IPS-11a (cell line): ENCODE measurements around the gene SPATA2L.
"Not testable (repeated sequence)": the region's sequence is repeated elsewhere in the genome, so short reads cannot be mapped to it uniquely, and the experiment has no call there.

Source experiments
- H3K4me3 ChIP-seq: one replicate; pipeline ENCODE4 v1.5.1; 2013; ENCODE audit warnings: low read depth, low read length, control low read depth

SPATA2L gene

DNA sequence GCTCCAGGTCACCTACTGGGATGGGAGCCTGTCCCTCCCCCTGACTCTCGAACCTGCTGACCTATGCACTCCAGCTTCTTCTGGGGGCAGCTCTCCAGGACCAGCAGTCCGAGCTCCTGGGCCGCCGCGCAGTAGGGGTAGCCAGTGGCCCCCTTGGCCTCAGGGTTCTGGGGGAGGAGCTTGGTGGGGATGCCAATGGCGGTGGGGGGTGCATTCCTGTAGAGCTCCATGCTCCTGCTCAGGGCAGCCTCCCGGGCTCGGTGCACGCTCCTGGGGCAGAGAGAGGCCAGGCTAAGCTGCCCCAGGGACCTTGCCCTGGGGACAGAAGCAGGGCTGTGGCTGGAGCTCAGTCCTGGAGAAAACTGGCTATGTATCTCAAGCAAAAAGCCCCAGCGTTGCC, 7.7 kb upstream of the SPATA2L start:
- no peak overlapping the region for H3K4me3 ChIP-seq

DNA sequence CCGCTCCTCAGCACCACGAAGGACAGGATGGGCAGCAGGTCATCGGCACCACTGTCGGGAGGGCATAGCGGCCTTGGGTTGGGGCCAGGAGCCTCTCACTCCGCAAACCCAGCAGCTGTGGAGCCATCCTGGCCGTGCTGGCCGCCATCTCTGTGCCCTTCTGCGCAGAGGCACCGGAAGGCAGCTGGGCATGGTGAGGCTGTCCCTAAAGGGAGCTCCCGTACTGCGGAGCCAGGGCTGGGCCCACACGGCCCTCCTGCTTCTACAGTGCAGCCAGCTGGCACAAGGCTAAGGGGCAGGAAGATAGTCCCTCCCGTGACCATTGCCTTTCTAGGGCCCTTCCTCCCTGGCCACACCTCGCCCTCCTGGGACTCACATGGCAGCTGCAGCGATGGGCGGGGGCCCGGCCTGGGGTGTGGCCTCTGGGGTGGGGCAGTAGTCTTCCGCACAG, 7.0 kb upstream of the SPATA2L start:
- H3K4me3 ChIP-seq: no peak overlapping the region

- no peak overlapping the region for H3K4me3 ChIP-seq
Observed at GRCh38 chr16:89707695-89708094, 6.2 kb upstream of the SPATA2L start.

DNA sequence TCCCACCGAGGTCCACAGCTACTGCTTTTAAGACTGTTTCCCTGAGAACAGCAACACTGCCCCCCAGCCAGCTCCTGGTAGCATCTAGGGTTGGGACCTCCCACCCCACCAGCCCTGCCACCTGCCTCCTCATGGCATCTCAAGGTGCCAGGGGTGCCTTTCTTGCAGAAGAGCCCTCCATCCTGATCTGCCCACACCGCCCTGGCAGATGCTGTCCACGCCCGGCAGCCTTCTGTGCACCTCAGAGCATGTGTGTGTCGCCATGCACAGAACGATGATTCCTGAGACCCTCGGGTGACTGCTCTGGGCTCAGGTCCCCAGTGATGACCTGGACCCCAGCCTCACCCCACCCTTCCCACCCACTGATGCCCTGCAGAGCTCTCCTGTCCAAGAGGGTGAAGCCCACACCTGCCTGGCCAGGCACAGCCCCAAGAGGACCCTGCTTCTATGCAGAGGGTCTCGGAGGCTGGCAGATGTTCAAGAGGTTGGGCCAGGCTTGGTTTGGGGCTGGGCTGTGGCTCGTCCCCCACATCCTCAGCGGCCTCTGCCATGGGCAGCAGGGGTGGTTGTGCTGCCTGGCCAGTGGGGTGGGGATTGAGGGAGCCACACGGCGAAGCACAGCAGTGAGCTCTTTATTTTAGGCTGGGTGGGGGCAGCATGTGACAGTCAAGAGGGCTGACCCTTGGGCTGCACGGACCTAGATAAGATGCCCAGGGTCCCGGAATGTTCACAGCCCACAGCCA, 5.2 kb upstream of the SPATA2L start:
- no peak overlapping the region for H3K4me3 ChIP-seq

DNA sequence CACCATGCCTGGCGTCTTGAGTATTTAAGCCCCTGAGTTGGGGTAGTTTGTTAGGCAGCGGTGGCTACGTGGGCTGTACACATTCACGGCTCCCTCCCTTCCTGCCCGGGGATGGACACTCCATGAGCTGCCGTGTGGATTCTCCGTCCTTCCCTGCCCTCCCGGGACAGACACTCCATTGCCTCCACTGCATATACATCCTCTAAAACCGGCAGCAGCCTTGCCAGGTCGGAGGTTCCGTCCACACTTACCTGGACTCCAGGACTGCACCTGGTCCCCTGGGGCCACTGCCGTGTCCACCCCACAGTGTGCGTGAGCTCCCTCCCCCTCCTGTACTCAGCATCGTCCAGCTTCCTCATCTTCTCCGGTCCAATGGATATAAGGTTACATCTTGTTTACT, 3.5 kb upstream of the SPATA2L start:
- H3K4me3 ChIP-seq: no peak overlapping the region

DNA sequence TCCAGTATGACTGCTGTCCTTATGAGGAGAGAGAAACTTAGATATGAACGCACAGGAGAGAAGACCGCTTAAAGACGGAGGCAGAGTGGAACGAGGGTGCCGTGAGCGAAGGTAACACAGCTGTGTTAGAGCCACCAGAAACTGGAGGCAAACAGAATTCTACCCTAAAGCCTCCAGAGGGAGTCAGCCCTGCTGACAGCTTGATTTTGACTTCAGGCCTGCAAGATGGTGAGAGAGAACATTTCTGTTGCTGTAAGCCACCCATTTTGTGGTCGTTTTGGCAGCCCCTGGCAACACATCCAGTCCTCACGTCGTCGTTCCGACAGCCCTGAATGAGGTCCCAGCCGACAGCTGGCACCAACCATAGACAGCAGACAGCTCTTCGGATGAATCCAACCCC, 2.8 kb upstream of the SPATA2L start:
- no peak overlapping the region for H3K4me3 ChIP-seq

DNA sequence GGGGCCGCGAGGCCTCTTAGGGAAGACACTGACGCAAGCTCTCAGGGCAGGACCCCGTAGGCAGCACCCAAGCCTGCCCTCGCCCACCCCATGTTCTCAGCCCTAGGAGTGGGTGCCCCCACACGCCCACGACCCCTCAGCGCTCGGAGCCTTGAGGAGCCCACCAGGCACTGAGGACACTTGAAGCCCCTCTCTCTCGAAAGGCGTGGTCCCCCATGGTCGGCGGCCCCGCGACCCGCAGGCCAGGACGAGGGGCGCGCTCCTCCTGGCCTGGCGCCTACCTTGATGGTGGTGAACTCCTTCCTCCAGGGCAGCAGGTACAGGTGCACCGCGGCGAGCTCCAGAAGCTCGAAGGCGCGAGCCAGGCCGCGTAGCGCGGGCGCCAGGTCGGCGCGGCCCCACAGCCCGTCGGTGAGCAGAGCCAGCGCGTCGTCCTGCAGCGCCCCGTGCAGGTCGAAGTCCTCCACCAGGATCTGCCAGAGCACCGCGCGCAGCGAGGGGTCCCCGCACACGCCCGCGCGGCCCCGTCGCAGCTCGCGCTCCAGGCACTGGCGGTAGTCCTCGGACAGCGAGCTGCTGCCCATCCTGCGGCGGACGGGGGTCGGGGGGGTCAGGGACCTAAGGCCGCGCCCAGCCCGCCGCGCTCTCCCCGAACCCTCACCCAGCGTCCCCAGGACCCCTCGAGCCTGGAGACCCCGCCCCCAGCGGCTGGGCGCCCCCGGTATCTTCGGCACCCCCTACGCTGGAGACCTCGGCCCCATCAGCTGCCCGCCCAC, 668 bp downstream of the SPATA2L start:
- peak overlapping the region; percentile 72 for H3K4me3 ChIP-seq

DNA sequence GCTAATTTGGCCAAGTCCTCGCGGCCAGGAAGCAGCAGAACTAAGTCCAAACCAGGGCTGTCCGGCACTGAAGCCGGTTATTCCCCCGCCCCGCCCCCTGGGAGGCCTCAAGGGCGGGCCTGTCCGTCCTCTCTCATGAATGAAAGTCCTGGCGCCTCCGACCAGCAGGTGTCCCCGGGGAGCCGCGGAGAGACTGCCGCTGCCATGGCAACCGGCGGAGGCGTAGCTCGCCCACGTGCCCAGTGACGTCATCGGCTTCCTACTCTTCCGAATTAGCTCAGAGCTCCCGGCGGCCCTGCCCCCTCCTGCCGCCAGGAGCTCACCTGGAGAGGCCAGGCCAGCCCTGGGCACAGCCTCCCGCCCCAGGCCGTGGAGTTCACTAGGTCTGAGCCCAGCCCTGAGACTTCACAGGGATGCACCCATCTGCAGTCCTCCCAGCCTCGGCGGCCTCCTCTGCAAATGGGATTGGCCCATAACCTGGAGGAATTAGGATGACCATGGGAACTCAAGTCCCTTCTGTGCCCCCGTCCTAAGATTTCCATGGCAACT, 1.3 kb downstream of the SPATA2L start:
- peak overlapping the region; percentile 72 for H3K4me3 ChIP-seq

DNA sequence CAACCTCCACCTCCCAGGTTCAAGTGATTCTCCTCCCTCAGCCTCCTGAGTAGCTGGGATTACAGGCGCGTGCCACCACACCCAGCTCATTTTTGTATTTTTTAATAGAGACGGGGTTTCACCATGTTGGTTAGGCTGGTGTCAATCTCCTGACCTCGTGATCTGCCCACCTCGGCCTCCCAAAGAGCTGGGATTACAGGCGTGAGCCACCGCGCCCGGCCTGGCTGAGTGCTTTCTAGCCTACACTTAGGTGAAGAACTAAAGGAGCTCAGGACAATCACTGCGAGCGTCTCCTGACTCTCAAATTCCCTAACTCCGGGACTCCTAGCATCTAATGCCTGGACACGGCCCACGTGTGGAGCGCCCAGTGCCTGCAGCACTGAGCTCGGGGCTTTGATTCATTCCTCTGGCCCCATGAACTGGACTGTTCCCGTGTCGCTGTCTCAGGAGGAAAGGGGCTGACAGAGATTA, 1.8 kb downstream of the SPATA2L start:
- H3K4me3 ChIP-seq: not testable (repeated sequence)

DNA sequence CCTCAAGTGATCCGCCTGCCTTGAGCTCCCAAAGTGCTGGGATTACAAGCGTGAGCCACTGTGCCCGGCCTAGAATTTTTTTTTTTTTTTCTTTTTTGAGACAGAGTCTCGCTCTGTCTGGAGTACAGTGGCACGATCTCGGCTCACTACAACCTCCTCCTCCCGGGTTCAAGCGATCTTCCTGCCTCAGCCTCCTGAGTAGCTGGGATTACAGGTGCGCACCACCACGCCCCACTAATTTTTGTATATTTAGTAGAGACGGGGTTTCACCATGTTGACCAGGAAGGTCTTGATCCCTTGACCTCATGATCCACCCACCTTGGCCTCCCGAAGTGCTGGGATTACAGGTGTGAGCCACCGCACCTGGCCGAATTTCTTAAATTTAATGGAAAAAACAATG, 2.8 kb downstream of the SPATA2L start:
- not testable (repeated sequence) for H3K4me3 ChIP-seq

- H3K4me3 ChIP-seq: no peak overlapping the region
Observed at GRCh38 chr16:89697616-89698331, 3.7 kb downstream of the SPATA2L start.

DNA sequence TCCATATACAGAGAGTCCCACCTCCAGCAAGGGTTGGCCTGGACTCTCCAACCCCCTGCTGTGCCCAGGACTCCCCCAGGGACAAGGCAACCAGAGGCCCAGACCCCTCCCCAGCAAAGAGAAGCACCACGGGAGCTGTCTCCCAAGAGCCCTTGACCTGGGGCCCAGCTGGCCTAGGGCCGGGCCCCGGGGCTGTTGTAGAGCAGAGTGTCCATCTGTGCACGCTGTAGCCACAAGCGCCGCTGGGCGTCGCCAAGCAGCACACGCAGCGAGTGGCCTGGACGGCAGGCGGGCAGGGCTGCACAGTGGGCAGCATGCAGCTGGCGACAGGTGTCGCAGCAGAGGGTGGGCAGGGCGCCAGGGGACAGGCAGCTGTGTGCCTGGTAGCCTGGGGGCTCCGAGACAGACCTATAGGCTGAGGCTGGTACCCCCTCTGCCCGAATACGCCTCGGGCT, 4.3 kb downstream of the SPATA2L start:
- H3K4me3 ChIP-seq: no peak overlapping the region

GRCh38 chr16:89696670-89697128, 4.8 kb downstream of the SPATA2L start:
- H3K4me3 ChIP-seq: no peak overlapping the region

GRCh38 chr16:89695875-89696669, 5.4 kb downstream of the SPATA2L start:
- no peak overlapping the region for H3K4me3 ChIP-seq

DNA sequence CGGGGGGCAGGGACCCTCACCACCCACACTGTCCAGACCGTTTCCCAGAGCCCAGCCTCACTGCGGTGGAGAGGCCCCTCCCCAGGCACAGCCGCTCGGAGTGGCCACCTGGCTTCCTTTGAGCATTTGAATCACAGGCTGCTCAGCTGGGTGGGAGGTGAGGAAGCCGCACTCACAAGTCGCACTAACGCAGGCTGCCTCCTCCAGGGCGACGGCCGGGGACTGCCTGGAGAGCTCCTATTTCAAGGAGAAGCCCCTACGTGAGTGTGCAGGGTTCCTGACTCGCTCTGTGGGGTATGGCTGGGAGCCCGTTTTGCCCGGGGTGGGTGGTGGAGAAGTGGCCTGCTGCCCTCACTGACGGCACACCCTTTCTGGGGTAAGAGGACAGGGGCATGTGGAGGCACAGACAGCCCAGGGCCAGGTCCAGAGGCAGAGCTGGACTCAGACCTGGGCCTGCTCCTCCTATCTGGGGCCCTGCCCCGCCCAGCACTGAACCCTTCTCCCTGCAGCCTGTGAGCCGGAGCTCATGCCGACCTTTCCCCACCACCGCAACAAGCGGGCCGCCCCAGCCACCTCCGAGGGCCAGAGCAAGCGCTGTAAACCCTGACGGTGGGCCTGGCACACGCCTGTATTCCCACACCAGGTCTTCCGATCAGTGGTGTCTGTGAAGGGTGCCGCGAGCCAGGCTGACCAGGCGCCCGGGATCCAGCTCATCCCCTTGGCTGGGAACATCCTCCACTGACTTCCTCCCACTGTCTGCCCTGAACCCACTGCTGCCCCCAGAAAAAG, 6.2 kb downstream of the SPATA2L start:
- no peak overlapping the region for H3K4me3 ChIP-seq

DNA sequence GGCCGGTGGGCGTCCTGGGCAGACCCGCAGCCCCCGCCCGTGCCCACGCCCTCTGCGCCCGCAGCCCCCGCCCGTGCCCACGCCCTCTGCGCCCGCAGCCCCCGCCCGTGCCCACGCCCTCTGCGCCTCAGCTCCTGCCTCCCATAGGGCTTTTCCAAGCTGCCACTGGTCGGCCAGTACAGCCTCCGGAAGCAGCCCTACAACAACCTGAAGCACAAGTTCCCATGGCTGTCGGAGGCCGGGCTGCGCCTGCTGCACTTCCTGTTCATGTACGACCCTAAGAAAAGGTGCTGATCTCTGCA, 6.8 kb downstream of the SPATA2L start:
- not testable (repeated sequence) for H3K4me3 ChIP-seq

GRCh38 chr16:89693931-89694783, 7.3 kb downstream of the SPATA2L start:
- no peak overlapping the region for H3K4me3 ChIP-seq

DNA sequence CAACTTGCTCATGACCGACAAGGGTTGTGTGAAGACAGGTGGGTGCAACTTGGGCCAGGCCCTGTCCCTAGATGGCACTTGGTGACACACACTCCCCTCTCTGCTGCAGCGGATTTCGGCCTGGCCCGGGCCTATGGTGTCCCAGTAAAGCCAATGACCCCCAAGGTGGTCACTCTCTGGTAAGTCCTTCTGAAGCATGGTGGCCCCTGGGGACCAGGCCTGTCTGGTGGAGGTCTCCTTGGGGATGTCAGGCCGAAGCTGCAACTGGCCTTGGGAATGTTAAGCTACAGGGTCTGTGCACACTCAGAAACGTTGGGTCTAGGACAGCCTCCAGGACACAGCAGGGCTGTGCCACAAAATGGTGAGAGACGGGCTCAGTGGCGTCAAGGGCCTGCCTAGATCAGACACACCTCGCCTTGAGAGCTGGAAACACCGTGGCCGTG, 8.2 kb downstream of the SPATA2L start:
- H3K4me3 ChIP-seq: no peak overlapping the region
